ENCODE data around the gene SERINC5. TPM values are rescaled to one million over a fixed set of nuclear protein-coding genes. Genes with fewer than 3 reads are reported as not detected.

SERINC5 gene
- 4.7 and 7.1 TPM in 2 replicates for total RNA-seq

GRCh38 chr5:80255811-80256712 is at the start of gene SERINC5:
Gene SERINC5, minus strand, starts transcription at chr5:80256048. Its CDS starts 126 bp downstream, at chr5:80255922.

Other genes with a start within 250 kb of the SERINC5 start
- 0.91 and 15.1 TPM in 2 replicates for gene THBS4, start 220.7 kb downstream of the SERINC5 start, total RNA-seq
- gene SPZ1, start 64.0 kb upstream of the SERINC5 start, total RNA-seq = not detected in 2 replicates
- 13.7 and 29.8 TPM in 2 replicates for gene ZFYVE16, start 152.0 kb upstream of the SERINC5 start, total RNA-seq
- gene FAM151B, start 232.1 kb upstream of the SERINC5 start, total RNA-seq = 0.40 and 1.2 TPM in 2 replicates